Activated CD4-positive, alpha-beta T cell treated with anti-CD3 and anti-CD28 coated beads, Interleukin-2, Interleukin-4, amounts not matched to agents 100 ng/mL and 50 ng/mL, durations not matched to agents 16 hours and 8 hours (primary cell): ENCODE measurements around the gene FAM229A.

Experiments used
- DNase-seq: peaks from one replicate; pipeline ENCODE4 v3.0.0-alpha.2; 2020; ENCODE audit warnings: low spot score

Gene FAM229A

GRCh38 chr1:32346532-32347157, 15.6 kb downstream of the FAM229A start:
- no peak for DNase-seq

DNA sequence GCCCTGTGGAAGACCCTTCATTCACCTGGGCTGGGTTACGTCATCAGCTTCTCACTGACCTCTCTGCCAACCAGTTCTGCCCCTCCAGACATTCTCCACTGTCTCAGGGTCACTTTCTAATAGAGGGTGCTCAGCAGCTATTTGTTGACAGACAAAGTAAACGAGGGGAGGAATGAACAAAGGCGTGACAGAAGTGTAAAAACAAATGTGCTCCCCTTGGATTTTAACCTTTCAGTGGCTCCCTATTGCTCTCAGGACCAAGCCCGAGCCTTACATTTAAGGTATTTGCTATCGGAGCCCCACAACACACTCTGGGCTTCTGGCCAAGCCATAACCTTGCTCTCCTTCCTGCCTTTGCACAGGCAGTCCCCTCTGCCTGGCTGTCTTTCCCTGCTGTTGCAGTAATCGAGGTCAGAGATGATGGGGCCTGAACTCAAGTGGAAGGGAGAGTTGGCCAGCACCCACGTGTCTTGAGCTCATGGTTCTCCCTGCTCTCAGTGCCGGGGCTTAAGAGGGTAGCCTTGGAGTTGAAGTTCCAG, 16.9 kb downstream of the FAM229A start:
- no peak for DNase-seq

DNA sequence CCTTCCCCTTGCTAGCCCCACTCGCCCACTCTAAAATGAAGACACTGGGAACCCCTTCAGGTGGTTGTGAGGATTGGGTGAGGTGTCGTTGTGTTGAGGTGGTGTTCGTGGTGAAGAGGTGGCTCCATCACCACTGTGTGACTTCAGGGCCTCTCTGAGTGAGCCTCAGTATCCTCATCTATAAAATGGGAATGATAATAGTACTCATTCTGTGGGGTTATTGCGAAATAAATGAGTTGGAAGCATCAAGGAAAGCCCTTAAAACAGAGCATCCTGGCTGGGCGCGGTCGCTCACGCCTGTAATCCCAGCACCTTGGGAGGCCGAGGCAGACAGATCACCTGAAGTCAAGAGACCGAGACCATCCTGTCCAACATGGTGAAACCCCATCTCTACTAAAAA, 19.6 kb downstream of the FAM229A start:
- no peak for DNase-seq

DNA sequence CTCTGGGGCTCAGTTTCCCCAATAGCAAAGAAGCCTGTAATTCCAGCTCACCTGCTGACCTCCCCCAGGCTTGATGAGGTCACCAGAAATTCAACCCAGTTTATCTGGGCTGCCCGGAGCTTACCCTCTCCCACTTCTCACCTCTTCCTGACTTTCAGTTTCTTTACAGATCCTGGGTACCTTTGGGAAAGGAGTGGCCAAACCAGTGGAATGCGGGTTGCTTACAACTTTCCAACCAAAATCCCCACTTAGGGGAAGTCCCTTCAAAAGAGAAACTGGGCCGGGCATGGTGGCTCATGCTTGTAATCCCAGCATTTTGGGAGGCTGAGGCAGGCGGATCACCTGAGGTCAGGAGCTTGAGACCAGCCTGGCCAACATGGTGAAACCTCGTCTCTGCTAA, 20.3 kb downstream of the FAM229A start:
- DNase-seq = no peak

- no peak for DNase-seq
Observed at GRCh38 chr1:32341186-32341757, 21.0 kb downstream of the FAM229A start.

- no peak for DNase-seq
Observed at GRCh38 chr1:32339363-32339978, 22.8 kb downstream of the FAM229A start.

DNA sequence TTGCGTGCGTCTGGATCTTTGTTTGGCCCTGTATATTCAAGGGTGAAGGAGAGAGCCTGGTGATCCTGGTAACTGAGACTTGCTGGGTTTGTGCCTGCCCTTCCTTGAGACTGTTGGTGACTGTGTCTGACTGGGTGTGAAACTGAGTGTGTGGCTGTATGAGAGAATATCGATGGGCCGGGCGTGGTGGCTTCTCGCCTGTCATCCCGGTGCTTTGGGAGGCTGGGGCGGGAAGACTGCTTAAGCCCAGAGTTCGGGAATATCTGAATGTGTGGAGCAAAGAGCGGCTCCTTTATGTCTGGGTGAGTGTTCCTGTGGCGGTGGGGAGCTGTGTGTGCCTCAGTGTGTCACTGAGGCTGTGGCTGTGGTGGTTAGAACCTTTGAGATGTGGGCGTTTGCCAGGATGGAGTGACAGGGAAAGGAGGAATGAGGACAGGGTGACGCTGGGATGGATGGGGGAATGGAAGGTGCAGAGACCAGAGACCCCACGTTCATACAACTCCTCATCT, 23.6 kb downstream of the FAM229A start:
- no peak for DNase-seq

- DNase-seq = no peak
Observed at GRCh38 chr1:32337855-32338636, 24.2 kb downstream of the FAM229A start.

DNA sequence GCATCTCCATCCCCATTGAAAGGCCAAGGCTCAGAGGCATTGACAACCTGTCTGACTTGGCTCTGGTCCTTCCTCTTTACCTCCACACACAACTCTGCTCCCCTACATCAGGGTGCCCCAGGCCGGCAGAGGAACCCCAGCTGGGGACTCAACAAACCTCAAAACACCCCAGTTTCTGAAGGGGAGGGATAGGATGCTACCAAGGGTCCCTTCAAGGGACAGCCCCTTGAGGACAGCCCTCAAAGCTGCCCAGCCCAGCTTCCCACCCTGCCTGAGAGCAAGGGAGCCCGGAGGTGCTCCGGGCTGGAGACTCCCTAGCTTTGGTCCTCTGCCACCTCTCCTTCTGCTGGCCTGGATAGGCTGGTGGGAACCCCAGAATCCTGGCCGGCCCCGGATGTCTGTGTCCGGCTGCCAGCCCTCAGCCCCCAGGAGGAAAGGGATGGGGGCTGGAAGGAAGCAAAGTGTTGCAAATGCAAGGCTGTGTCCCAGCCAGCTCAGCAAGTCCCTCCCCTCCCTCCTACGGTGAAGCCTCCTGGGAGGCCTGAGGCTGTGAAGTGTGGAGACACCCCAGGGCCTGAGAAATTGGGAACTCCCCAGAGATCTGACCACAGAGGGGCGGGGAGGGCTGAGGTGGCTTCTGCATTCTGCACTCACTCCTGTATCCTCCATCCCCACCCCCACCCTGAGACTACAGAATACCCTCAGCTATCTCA, 25.2 kb downstream of the FAM229A start:
- peak; percentile 43 for DNase-seq

DNA sequence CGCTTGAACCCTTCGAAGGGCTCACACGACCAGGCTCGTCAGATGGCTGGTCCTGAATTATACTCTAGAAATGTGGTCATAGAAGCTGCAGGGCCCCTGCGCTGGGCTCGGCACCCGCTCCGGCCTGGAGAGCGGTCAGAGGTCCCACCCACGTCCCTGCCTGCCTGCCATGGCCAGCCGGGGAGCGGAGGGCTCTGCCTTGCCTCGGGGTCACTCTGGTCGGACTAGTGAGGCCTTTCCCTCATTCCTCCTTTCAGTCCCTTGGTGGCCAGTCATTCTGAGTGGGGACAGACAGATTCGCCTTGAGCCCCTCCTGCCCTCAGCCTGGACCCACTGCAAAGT, 25.7 kb downstream of the FAM229A start:
- DNase-seq = no peak

DNA sequence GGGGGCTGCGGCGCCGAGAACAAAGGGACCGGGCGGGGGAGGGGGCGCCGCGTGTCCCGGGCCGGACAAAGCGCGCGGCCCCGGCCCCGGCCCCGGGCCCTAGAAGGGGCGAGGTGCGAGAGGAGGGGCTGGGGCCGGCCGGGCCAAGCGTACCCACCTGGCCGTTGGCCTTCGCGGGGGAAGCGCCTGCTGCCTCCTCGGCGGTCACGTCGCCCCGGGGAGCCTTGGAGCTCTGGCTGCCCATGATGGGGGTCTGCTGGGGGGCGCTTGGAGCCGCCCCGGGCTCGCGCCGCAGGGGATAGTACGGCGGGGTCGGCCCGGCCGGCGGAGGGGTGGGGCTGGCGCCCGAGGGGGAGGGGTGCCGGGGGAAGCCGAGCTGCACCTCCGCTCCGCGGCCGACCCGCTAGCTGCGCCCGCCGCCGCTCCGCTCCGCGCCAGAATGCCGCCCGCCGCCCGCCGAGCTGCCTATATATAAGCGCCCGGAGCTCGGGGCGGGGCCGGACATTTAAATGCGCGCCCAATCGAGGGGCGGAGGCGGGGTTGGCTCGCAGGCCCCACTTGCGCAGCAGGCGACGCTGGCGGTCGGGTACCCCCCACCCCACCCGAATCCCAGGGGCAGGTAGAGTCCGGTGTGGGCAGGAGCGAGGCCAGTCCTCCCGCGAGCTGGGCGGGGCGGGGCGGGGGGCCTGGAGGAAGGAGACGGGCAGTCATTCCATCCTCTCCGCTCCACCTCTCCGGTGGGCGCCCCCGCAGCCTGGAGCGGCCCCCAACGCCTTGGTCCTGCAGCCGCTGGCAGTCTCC, 26.3 kb downstream of the FAM229A start, which contains the start of gene MARCKSL1:
MARCKSL1 (minus strand) TSS at position 444 of the 801 bp plus-strand sequence; CDS start at position 244, 200 bp downstream.
- DNase-seq = peak; percentile 77

GRCh38 chr1:32335535-32335789, 26.8 kb downstream of the FAM229A start:
- DNase-seq = no peak

- DNase-seq = no peak
Observed at GRCh38 chr1:32334864-32335534, 27.3 kb downstream of the FAM229A start.

- DNase-seq = no peak
Observed at GRCh38 chr1:32334274-32334861, 27.9 kb downstream of the FAM229A start.

GRCh38 chr1:32333251-32333963, 28.9 kb downstream of the FAM229A start:
- no peak for DNase-seq

GRCh38 chr1:32332290-32333079, 29.8 kb downstream of the FAM229A start:
- DNase-seq = no peak

DNA sequence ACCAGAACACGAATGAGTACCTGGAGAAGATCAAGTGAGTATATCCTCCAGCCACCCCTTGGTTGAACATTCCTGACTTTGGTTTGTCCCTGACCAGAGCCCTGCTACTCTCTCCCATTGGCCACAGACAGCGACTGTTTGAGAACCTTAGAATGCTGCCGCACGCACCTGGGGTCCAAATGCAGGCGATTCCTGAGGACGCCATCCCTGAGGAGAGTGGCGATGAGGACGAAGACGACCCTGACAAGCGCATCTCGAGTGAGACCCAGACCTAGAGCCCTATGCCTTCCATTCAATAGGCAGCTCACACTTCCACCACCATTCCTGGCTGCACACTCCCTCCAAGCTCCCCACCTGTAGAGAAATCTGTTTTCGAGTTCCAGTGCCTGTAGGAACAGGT, 30.7 kb downstream of the FAM229A start:
- no peak for DNase-seq

- DNase-seq = no peak
Observed at GRCh38 chr1:32330558-32331151, 31.6 kb downstream of the FAM229A start.
